Neural crest cell (in vitro differentiated cells): ENCODE results near the gene ADSS1. TPM values are rescaled to one million over a fixed set of nuclear protein-coding genes. Genes with fewer than 3 reads are reported as not detected.

Source experiments
- DNase-seq: peaks from one replicate; pipeline ENCODE4 v3.0.0; 2021; ENCODE audit warnings: low read depth, mixed read lengths, low spot score
- H3K27ac Mint-ChIP-seq: one replicate; pipeline ENCODE4 v1.8.0; 2021; ENCODE audit warnings: mild to moderate bottlenecking, mixed read lengths; ENCODE audit not compliant: unreplicated experiment
- H3K27me3 Mint-ChIP-seq: 2 replicates; pipeline ENCODE4 v1.8.0; 2021; ENCODE audit warnings: low read depth, mild to moderate bottlenecking, mixed read lengths
- H3K36me3 Mint-ChIP-seq: 2 replicates; pipeline ENCODE4 v1.8.0; 2021; ENCODE audit warnings: low read depth, mild to moderate bottlenecking, mixed read lengths
- H3K4me1 Mint-ChIP-seq: 2 replicates; pipeline ENCODE4 v1.8.0; 2021; ENCODE audit warnings: mixed read lengths
- H3K4me3 Mint-ChIP-seq: one replicate; pipeline ENCODE4 v1.8.0; 2021; ENCODE audit warnings: mild to moderate bottlenecking, mixed read lengths
- H3K9me3 Mint-ChIP-seq: 2 replicates; pipeline ENCODE4 v1.8.0; 2021; ENCODE audit warnings: mixed read lengths
- total RNA-seq: library from RNA; stranded (reverse); gene quantifications from 2 replicates; pipeline ENCODE4 v1.2.1, GENCODE V29; 2021
- TF ChIP-seq, protein P1 (sequence below): fragments of 200-600 bp; sonication (generic); conservative IDR thresholded peaks from 2 replicates; pipeline ENCODE4 v1.5.0; 2021; ENCODE audit warnings: antibody characterized with exemption, mild to moderate bottlenecking

The ADSS1 gene
- total RNA-seq, 1 donor from 2014 or later, result 5.0 TPM

DNA sequence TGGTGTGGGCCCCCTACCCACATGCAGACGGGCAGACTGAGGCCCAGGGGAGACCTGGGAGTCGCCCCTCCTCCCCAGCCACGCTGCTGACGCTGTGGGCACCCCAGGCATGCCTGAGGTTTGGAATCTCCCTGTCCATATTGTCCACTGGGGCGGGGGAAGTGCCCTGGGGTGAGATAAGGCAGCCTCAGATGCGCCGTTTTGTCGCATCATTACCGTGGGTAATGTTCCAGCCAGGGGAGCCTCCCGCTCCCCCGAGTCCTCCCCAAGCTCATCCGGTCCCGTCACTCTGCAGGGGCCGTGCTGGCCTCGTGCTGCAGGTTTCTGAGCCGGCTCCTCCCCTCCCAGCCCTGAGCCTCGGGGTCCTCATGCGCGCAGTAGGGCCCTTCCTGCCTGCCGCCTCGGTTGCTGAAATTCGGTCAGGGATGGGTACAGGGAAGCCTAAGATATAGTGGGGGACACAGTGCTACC, 23.2 kb upstream of the ADSS1 start:
- Mint-ChIP-seq H3K27me3 (no peaks in the 10 kb centered on the region), H3K4me1 (peaks cover 3% of the 10 kb centered on the region), H3K9me3 (no peaks in the 10 kb centered on the region), H3K36me3 (peaks cover 6% of the 10 kb centered on the region), H3K27ac (no peak overlapping the region), H3K4me3 (no peak overlapping the region)
- DNase-seq, result no peak
- TF ChIP-seq, protein P1, sequence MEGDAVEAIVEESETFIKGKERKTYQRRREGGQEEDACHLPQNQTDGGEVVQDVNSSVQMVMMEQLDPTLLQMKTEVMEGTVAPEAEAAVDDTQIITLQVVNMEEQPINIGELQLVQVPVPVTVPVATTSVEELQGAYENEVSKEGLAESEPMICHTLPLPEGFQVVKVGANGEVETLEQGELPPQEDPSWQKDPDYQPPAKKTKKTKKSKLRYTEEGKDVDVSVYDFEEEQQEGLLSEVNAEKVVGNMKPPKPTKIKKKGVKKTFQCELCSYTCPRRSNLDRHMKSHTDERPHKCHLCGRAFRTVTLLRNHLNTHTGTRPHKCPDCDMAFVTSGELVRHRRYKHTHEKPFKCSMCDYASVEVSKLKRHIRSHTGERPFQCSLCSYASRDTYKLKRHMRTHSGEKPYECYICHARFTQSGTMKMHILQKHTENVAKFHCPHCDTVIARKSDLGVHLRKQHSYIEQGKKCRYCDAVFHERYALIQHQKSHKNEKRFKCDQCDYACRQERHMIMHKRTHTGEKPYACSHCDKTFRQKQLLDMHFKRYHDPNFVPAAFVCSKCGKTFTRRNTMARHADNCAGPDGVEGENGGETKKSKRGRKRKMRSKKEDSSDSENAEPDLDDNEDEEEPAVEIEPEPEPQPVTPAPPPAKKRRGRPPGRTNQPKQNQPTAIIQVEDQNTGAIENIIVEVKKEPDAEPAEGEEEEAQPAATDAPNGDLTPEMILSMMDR, result no peak

DNA sequence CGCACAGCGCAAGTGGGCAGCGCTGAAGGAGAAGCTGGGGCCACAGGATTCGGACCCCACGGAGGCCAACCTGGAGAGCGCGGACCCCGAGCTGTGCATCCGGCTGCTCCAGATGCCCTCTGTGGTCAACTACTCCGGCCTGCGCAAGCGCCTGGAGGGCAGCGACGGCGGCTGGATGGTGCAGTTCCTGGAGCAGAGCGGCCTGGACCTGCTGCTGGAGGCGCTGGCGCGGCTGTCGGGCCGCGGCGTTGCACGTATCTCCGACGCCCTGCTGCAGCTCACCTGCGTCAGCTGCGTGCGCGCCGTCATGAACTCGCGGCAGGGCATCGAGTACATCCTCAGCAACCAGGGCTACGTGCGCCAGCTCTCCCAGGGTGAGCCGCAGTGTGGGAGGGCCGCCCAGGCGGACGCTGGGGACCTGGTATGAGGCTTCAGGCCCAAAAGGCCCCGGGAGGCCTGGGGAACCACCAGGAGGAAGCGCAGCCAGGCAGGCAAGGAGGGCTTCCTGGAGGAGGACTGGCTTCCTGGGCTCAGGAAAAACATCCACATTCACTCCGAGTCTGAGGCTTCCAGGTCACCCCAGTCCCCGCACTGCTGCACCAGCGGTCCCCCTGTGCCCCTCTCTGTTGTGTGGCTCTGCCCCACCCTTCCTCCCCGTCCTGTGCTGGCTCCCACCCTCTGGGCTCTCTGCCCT, 22.5 kb upstream of the ADSS1 start:
- Mint-ChIP-seq H3K27me3 (no peaks in the 10 kb centered on the region), H3K27ac (no peak overlapping the region), H3K4me1 (no peaks in the 10 kb centered on the region), H3K4me3 (no peak overlapping the region), H3K36me3 (peaks cover 6% of the 10 kb centered on the region), H3K9me3 (no peaks in the 10 kb centered on the region)
- DNase-seq, result no peak
- TF ChIP-seq, protein P1, result no peak

DNA sequence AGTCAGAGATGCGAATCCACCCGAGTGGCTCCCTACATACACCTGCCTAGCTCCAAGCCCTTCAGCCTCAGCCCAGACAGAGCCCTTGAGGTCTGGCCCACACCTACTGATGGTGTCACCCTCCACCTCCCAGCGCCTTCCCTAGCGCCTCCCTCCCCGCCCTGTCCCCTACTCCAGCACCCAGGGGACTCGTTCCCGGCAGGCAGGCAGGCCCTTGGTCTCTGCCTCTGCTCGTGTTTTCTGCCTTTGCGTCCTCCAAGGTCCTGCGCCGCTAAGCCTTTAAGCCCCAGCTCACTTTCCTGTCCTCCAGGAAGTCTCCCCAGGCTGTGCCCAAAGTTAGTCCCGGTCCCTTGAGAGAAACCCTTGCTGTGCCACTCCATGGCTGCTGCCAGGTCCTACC, 21.9 kb upstream of the ADSS1 start:
- H3K36me3 Mint-ChIP-seq, result peaks cover 6% of the 10 kb centered on the region
- no peak overlapping the region for H3K4me3 Mint-ChIP-seq
- H3K9me3 Mint-ChIP-seq, result no peaks in the 10 kb centered on the region
- H3K27me3 Mint-ChIP-seq, result no peaks in the 10 kb centered on the region
- H3K27ac Mint-ChIP-seq, result no peak overlapping the region
- TF ChIP-seq, protein P1, result no peak
- H3K4me1 Mint-ChIP-seq, result no peaks in the 10 kb centered on the region
- no peak for DNase-seq

DNA sequence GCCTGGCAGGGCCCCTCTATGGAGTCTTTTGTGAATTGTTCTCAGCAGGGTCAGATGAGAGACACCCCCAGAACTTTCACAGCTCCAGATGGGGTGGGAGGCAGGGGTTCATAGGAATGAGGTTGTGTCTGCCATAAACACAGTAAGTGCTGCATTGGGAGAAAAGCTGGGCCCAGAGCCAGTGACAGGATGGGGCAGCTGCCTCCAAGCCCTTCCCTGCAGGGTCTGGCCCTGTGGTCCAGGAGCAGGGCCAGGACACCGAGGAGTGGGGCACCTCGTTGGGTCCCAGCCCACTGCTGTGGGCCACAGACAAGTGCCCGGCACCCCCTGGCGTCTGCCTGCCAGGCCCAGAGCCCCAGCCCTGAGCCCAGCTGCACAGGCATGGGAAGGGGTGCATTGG, 21.4 kb upstream of the ADSS1 start:
- TF ChIP-seq, protein P1, result no peak
- Mint-ChIP-seq H3K27me3 (no peaks in the 10 kb centered on the region), H3K9me3 (no peaks in the 10 kb centered on the region), H3K4me1 (no peaks in the 10 kb centered on the region), H3K4me3 (no peak overlapping the region), H3K36me3 (peaks cover 6% of the 10 kb centered on the region), H3K27ac (no peak overlapping the region)
- no peak for DNase-seq

DNA sequence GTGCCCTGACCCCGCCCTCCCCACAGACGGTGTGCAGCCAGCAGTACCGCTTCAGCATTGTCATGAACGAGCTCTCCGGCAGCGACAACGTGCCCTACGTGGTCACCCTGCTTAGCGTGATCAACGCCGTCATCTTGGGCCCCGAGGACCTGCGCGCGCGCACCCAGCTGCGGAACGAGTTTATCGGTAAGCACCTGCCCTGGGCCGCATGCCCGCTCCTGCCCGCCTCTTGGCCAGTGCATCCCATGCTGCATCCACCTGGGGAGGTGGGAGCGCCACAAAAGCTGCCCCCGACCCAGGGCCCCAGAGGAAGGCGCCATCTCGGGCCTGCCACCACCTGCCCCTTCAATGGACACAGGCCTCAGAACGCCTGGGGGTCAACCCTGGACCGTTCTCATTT, 20.8 kb upstream of the ADSS1 start:
- H3K4me3 Mint-ChIP-seq, result peak overlapping the region; percentile 12
- no peaks in the 10 kb centered on the region for H3K9me3 Mint-ChIP-seq

More for the DNA sequence above, 20.8 kb upstream of the ADSS1 start:
- H3K27ac Mint-ChIP-seq, result no peak overlapping the region
- no peaks in the 10 kb centered on the region for H3K27me3 Mint-ChIP-seq
- H3K4me1 Mint-ChIP-seq, result no peaks in the 10 kb centered on the region
- no peak for DNase-seq
- peaks cover 6% of the 10 kb centered on the region for H3K36me3 Mint-ChIP-seq
- TF ChIP-seq, protein P1, result no peak
